ENCODE results near the gene PITPNC1. TPM values are rescaled to one million over a fixed set of nuclear protein-coding genes. Genes with fewer than 3 reads are reported as not detected.
A peak's percentile ranks its signal among the peaks of the same experiment; 100 is the strongest.

The PITPNC1 gene
- total RNA-seq, 1 donor from 2014 or later = 28.7 TPM

- DNase-seq (ENCODE audit: low read depth) (no peak), FAIRE-seq (no peak)
- TF ChIP-seq, protein P1, sequence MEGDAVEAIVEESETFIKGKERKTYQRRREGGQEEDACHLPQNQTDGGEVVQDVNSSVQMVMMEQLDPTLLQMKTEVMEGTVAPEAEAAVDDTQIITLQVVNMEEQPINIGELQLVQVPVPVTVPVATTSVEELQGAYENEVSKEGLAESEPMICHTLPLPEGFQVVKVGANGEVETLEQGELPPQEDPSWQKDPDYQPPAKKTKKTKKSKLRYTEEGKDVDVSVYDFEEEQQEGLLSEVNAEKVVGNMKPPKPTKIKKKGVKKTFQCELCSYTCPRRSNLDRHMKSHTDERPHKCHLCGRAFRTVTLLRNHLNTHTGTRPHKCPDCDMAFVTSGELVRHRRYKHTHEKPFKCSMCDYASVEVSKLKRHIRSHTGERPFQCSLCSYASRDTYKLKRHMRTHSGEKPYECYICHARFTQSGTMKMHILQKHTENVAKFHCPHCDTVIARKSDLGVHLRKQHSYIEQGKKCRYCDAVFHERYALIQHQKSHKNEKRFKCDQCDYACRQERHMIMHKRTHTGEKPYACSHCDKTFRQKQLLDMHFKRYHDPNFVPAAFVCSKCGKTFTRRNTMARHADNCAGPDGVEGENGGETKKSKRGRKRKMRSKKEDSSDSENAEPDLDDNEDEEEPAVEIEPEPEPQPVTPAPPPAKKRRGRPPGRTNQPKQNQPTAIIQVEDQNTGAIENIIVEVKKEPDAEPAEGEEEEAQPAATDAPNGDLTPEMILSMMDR (IDR thresholded peaks at IDR 0.05; ENCODE audit: insufficient read depth, low read length, severe bottlenecking) = no peak
- Histone ChIP-seq H3K36me3 (ENCODE audit: control insufficient read depth, insufficient read depth, low read length) (no peaks in the 10 kb centered on the region), H3K27me3 (ENCODE audit: control insufficient read depth, insufficient read depth, low read length) (no peaks in the 10 kb centered on the region), H3K4me3 (ENCODE audit: low read depth, low read length) (no peak overlapping the region)
Observed at GRCh38 chr17:67375716-67376115, 1.4 kb upstream of the PITPNC1 start.

DNA sequence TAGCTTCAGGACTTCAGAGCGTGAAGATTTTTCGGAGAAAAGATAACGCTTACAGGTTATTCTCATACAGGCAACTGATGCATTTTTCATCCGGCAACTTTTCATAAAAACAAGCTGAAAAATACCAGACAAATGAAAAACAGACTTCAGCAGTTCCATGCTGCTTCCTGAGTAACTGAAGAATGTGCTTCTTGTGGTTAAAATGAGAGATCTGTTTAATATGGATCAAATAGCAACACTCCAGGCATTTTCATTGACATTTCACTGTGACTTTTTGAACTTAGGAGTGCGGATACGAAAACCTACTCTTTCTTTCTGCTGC, 705 bp upstream of the PITPNC1 start:
- TF ChIP-seq, protein P1 (IDR thresholded peaks at IDR 0.05; ENCODE audit: insufficient read depth, low read length, severe bottlenecking) = no peak
- Histone ChIP-seq H3K36me3 (ENCODE audit: control insufficient read depth, insufficient read depth, low read length) (no peaks in the 10 kb centered on the region), H3K4me3 (ENCODE audit: low read depth, low read length) (no peak overlapping the region), H3K27me3 (ENCODE audit: control insufficient read depth, insufficient read depth, low read length) (no peaks in the 10 kb centered on the region)
- no peak for DNase-seq (ENCODE audit: low read depth)
- no peak for FAIRE-seq

GRCh38 chr17:67377488-67378453, 690 bp downstream of the PITPNC1 start:
- TF ChIP-seq, protein P1 (IDR thresholded peaks at IDR 0.05; ENCODE audit: insufficient read depth, low read length, severe bottlenecking) = peak; percentile 50
- H3K4me3 ChIP-seq (ENCODE audit: low read depth, low read length) = peak overlapping the region; percentile 85
- DNase-seq (ENCODE audit: low read depth) (peak; percentile 24), FAIRE-seq (no peak)
- H3K27me3 ChIP-seq (ENCODE audit: control insufficient read depth, insufficient read depth, low read length) = no peaks in the 10 kb centered on the region
- H3K36me3 ChIP-seq (ENCODE audit: control insufficient read depth, insufficient read depth, low read length) = no peaks in the 10 kb centered on the region

DNA sequence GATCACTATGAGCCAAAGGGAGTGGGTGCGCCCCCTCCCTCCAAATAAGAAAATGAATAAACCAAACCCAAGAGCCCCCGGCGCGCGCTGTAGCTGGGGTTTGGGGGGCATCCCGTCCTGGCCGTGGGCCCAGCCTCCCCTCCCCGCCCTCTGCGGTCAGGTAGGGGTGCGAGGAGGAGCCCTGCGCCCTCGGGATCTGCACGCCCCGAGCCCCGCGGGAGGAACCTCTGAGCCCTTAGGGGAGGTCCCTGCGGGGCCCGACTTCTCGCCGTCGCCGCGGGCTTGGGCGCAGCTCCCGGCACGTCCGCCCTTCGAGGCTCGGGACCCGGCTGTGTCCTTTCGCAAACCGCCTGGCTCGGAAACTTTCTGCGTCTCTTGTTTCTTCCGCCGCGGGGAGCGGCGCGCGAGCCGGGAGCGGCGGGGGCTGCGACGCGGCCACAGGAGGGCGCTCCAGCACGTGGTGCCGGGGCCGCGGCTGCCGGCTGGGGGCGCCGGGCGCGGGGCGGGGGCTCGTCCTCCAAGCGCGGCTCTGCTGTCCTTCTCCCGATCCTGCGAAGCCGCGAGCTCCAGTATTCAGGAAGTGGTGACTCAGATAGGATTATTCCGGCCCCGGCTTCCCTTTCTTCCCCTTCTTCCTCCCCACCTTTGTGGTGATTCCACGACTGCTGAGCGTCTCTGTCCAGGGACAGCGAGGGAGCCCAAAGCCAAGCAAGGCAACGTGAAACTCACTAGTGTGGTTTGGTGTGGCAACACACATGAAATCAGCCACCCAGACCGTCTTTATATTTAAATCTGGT, 1.6 kb downstream of the PITPNC1 start:
- no peaks in the 10 kb centered on the region for H3K27me3 ChIP-seq (ENCODE audit: control insufficient read depth, insufficient read depth, low read length)
- DNase-seq (ENCODE audit: low read depth) = peak; percentile 69
- peaks cover 1% of the 10 kb centered on the region for H3K36me3 ChIP-seq (ENCODE audit: control insufficient read depth, insufficient read depth, low read length)
- peak overlapping the region; percentile 85 for H3K4me3 ChIP-seq (ENCODE audit: low read depth, low read length)
- TF ChIP-seq, protein P1 (IDR thresholded peaks at IDR 0.05; ENCODE audit: insufficient read depth, low read length, severe bottlenecking) = peak; percentile 68
- no peak for FAIRE-seq

- no peaks in the 10 kb centered on the region for H3K27me3 ChIP-seq (ENCODE audit: control insufficient read depth, insufficient read depth, low read length)
- DNase-seq (ENCODE audit: low read depth) (no peak), FAIRE-seq (no peak)
- peaks cover 1% of the 10 kb centered on the region for H3K36me3 ChIP-seq (ENCODE audit: control insufficient read depth, insufficient read depth, low read length)
- TF ChIP-seq, protein P1 (IDR thresholded peaks at IDR 0.05; ENCODE audit: insufficient read depth, low read length, severe bottlenecking) = no peak
- no peak overlapping the region for H3K4me3 ChIP-seq (ENCODE audit: low read depth, low read length)
Observed at GRCh38 chr17:67379251-67379630, 2.2 kb downstream of the PITPNC1 start.
